ENCODE results near the gene LSAMP. TPM values are rescaled to one million over a fixed set of nuclear protein-coding genes. Genes with fewer than 3 reads are reported as not detected.

The LSAMP gene
- polyA plus RNA-seq, 2 of the 4 experiments (the other 2 are of a cell fraction): 0.12 to 0.53 TPM

GRCh38 chr3:115790759-115791158 lies 654.5 kb downstream of the LSAMP start (continued):
- no peak for TF ChIP-seq KDM5A (IDR thresholded peaks at IDR 0.05)
- no peak for TF ChIP-seq MYC (IDR thresholded peaks at IDR 0.05; ENCODE audit: borderline replicate concordance, low read length)

DNA sequence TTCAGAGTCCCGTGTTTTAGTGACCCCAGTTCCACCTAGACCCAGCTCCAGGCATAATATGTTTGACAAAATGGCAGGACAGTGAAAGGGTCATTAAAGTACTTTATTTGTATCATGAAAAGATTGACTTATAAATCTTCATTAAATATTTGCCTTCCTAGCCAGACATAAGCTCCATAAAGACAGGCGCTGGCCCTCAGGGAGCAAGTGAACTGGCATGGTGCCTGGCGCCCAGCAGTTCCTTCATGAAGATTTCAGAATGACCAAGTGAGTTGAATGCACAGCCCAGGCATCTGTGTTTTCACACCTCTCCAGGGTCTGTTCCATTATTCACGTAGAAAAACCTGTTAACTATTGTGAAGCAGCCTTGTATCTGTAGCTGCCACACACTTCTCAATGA lies 655.8 kb downstream of the LSAMP start:
- DNase-seq (ENCODE audit: low read depth in 1 of 2, low spot score in 1 of 2) (no peak), ATAC-seq (no peak), FAIRE-seq (no peak)
- 73% methylated on average over 4 of the region's 4 CpGs for WGBS (ENCODE audit: missing lambda C conversion rate)
- TF ChIP-seq, protein P1, sequence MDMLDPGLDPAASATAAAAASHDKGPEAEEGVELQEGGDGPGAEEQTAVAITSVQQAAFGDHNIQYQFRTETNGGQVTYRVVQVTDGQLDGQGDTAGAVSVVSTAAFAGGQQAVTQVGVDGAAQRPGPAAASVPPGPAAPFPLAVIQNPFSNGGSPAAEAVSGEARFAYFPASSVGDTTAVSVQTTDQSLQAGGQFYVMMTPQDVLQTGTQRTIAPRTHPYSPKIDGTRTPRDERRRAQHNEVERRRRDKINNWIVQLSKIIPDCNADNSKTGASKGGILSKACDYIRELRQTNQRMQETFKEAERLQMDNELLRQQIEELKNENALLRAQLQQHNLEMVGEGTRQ (IDR thresholded peaks at IDR 0.05): no peak
- TF ChIP-seq HDAC2 (IDR thresholded peaks at IDR 0.05): no peak
- TF ChIP-seq ZFP36 (IDR thresholded peaks at IDR 0.05; ENCODE audit: borderline replicate concordance, partially characterized antibody): no peak
- TF ChIP-seq, protein P2, sequence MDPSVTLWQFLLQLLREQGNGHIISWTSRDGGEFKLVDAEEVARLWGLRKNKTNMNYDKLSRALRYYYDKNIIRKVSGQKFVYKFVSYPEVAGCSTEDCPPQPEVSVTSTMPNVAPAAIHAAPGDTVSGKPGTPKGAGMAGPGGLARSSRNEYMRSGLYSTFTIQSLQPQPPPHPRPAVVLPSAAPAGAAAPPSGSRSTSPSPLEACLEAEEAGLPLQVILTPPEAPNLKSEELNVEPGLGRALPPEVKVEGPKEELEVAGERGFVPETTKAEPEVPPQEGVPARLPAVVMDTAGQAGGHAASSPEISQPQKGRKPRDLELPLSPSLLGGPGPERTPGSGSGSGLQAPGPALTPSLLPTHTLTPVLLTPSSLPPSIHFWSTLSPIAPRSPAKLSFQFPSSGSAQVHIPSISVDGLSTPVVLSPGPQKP (IDR thresholded peaks at IDR 0.05; ENCODE audit: low read depth, low read length): no peak
- TF ChIP-seq, protein P3, sequence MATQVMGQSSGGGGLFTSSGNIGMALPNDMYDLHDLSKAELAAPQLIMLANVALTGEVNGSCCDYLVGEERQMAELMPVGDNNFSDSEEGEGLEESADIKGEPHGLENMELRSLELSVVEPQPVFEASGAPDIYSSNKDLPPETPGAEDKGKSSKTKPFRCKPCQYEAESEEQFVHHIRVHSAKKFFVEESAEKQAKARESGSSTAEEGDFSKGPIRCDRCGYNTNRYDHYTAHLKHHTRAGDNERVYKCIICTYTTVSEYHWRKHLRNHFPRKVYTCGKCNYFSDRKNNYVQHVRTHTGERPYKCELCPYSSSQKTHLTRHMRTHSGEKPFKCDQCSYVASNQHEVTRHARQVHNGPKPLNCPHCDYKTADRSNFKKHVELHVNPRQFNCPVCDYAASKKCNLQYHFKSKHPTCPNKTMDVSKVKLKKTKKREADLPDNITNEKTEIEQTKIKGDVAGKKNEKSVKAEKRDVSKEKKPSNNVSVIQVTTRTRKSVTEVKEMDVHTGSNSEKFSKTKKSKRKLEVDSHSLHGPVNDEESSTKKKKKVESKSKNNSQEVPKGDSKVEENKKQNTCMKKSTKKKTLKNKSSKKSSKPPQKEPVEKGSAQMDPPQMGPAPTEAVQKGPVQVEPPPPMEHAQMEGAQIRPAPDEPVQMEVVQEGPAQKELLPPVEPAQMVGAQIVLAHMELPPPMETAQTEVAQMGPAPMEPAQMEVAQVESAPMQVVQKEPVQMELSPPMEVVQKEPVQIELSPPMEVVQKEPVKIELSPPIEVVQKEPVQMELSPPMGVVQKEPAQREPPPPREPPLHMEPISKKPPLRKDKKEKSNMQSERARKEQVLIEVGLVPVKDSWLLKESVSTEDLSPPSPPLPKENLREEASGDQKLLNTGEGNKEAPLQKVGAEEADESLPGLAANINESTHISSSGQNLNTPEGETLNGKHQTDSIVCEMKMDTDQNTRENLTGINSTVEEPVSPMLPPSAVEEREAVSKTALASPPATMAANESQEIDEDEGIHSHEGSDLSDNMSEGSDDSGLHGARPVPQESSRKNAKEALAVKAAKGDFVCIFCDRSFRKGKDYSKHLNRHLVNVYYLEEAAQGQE (IDR thresholded peaks at IDR 0.05): no peak
- TF ChIP-seq NPAS2 (CRISPR knock-in tag; IDR thresholded peaks at IDR 0.05; ENCODE audit: borderline replicate concordance): no peak
- no peak for TF ChIP-seq ESRRA (IDR thresholded peaks at IDR 0.05; ENCODE audit: borderline replicate concordance, low read length)
- no peak for TF ChIP-seq CEBPB (IDR thresholded peaks at IDR 0.05)
- Histone ChIP-seq H3K9me3 (no peaks in the 10 kb centered on the region), H3K4me1 (peaks cover 60% of the 10 kb centered on the region), H3K4me3 (no peak overlapping the region), H3K4me2 (peak overlapping the region; percentile 66), H3K27ac (peak overlapping the region; percentile 78 to 92)
- POLR2A ChIA-PET: no interaction called here
- CTCF ChIA-PET: interaction anchor here (0.7 to 6.9 kb wide), 7 partner anchors 11 to 1629 kb away, joined by 3 to 61 read pairs (median 4); no protein-coding TSS in a partner anchor

- ATAC-seq (peak in 1 of 2 experiments; percentile 10; a peak in 3 of 6 replicates), FAIRE-seq (no peak), DNase-seq (ENCODE audit: low read depth in 1 of 2, low spot score in 1 of 2) (peak; percentile 21 to 65)
- H3K4me2 ChIP-seq: peak overlapping the region; percentile 66
- POLR2A ChIA-PET: no interaction called here
- H3K4me3 ChIP-seq: no peak overlapping the region
- WGBS (ENCODE audit: missing lambda C conversion rate): 19% methylated on average over 4 of the region's 4 CpGs
- no peaks in the 10 kb centered on the region for H3K9me3 ChIP-seq
- peak overlapping the region; percentile 78 to 92 for H3K27ac ChIP-seq
- CTCF ChIA-PET: interaction anchor here (0.7 to 6.9 kb wide), 7 partner anchors 11 to 571 kb away, joined by 3 to 61 read pairs (median 4); no protein-coding TSS in a partner anchor
- H3K4me1 ChIP-seq: peaks cover 60% of the 10 kb centered on the region
- TF ChIP-seq ZNF302 (CRISPR knock-in tag; IDR thresholded peaks at IDR 0.05) (no peak), RNF2 (IDR thresholded peaks at IDR 0.05; ENCODE audit: borderline replicate concordance, low read depth) (no peak), RCOR1 (IDR thresholded peaks at IDR 0.05; ENCODE audit: low read depth, low read length) (no peak), BHLHE40 (IDR thresholded peaks at IDR 0.05; ENCODE audit: low read depth, low read length) (no peak), KDM5A (IDR thresholded peaks at IDR 0.05) (no peak), EP300 (IDR thresholded peaks at IDR 0.05) (no peak), MYC (IDR thresholded peaks at IDR 0.05; ENCODE audit: borderline replicate concordance, low read length) (no peak), ESRRA (IDR thresholded peaks at IDR 0.05; ENCODE audit: borderline replicate concordance, low read length) (no peak), HOXA7 (CRISPR knock-in tag; IDR thresholded peaks at IDR 0.05) (no peak), CEBPB (IDR thresholded peaks at IDR 0.05) (peak in 1 of 2 experiments; percentile 27; a peak in 1 of 4 replicates), KDM1A (IDR thresholded peaks at IDR 0.05; ENCODE audit: low read depth) (no peak), POLR2AphosphoS2 (conservative IDR thresholded peaks at IDR 0.05; ENCODE audit: low read length) (no peak), POLR2A (IDR thresholded peaks at IDR 0.05; ENCODE audit: low read length) (no peak), E2F6 (IDR thresholded peaks at IDR 0.05; ENCODE audit: borderline replicate concordance, low read depth) (0 out of 2 replicates have a peak, but pooled peaks have one; percentile 13), SMC3 (IDR thresholded peaks at IDR 0.05) (no peak), RAD21 (conservative IDR thresholded peaks at IDR 0.05 in 1 of 2, IDR thresholded peaks at IDR 0.05 in 1 of 2) (no peak)
- TF ChIP-seq, protein P4, sequence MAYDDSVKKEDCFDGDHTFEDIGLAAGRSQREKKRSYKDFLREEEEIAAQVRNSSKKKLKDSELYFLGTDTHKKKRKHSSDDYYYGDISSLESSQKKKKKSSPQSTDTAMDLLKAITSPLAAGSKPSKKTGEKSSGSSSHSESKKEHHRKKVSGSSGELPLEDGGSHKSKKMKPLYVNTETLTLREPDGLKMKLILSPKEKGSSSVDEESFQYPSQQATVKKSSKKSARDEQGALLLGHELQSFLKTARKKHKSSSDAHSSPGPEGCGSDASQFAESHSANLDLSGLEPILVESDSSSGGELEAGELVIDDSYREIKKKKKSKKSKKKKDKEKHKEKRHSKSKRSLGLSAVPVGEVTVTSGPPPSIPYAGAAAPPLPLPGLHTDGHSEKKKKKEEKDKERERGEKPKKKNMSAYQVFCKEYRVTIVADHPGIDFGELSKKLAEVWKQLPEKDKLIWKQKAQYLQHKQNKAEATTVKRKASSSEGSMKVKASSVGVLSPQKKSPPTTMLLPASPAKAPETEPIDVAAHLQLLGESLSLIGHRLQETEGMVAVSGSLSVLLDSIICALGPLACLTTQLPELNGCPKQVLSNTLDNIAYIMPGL (CRISPR knock-in tag; IDR thresholded peaks at IDR 0.05; ENCODE audit: borderline replicate concordance): no peak
- TF ChIP-seq, protein P5, sequence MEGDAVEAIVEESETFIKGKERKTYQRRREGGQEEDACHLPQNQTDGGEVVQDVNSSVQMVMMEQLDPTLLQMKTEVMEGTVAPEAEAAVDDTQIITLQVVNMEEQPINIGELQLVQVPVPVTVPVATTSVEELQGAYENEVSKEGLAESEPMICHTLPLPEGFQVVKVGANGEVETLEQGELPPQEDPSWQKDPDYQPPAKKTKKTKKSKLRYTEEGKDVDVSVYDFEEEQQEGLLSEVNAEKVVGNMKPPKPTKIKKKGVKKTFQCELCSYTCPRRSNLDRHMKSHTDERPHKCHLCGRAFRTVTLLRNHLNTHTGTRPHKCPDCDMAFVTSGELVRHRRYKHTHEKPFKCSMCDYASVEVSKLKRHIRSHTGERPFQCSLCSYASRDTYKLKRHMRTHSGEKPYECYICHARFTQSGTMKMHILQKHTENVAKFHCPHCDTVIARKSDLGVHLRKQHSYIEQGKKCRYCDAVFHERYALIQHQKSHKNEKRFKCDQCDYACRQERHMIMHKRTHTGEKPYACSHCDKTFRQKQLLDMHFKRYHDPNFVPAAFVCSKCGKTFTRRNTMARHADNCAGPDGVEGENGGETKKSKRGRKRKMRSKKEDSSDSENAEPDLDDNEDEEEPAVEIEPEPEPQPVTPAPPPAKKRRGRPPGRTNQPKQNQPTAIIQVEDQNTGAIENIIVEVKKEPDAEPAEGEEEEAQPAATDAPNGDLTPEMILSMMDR (IDR thresholded peaks at IDR 0.05): no peak
Observed at GRCh38 chr3:115788921-115789470, 656.3 kb downstream of the LSAMP start.
